NCI-H1105 treated with DMSO at 0.1 percent for 48 hours (cell line): ENCODE results near the gene CENPM.
A peak's percentile ranks its signal among the peaks of the same experiment; 100 is the strongest.
"Not testable (repeated sequence)": the region's sequence is repeated elsewhere in the genome, so short reads cannot be mapped to it uniquely, and the experiment has no call there.

Experiments used
- DNase-seq: peaks from one replicate; lab custom pipeline; 2025; lab: John Stamatoyannopoulos, UW

CENPM gene

DNA sequence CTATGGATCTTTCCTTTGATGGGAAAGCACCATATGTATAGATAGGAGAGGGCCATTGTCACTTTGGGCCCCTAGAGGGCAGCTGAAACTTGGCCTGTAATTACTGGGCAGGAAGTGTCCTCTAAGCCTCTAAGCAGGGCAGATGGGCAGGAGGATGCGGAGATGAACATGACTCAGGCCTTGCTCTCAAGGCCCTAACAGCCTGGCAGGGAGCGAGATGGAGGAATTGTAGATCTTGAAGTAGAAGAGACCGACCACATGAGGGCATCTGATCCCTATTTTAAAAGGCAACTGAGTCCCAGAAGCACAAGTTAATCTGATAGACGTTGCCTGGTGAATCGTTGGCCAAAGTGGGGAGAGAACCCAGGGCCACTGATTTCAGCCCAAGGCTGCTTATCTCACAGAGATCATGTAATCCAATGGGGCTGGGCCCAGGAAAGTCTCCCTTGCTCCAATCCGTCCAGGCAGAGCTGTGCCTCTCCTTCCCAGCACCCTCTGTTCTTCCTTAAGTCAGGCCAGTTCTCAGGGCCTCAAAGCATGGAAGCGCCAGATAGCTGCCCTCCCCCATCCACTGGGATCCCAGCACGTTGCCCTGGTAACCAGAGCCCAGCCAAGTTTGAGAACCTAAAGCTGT, 19.8 kb upstream of the CENPM start:
- peak; percentile 5 for DNase-seq

DNA sequence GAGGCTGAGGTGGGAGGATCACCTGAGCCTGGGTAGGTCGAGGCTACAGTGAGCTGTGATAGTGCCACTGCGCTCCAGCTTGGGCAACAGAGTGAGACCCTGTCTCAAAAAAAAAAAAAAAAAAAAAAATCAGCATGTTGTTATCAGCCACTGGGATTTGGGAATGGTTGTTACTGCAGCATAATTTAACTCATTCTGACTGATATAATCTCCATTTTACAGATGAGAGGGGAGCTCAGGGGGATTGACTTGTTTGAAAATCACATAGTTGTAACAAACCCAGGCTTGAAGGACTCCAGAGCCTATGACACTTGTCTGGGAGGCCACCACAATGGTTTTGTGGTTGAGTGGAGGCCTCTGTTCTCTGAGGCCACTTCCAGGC, 19.3 kb upstream of the CENPM start:
- DNase-seq, result no peak

GRCh38 chr22:41964112-41964491, 17.1 kb upstream of the CENPM start:
- DNase-seq, result no peak

DNA sequence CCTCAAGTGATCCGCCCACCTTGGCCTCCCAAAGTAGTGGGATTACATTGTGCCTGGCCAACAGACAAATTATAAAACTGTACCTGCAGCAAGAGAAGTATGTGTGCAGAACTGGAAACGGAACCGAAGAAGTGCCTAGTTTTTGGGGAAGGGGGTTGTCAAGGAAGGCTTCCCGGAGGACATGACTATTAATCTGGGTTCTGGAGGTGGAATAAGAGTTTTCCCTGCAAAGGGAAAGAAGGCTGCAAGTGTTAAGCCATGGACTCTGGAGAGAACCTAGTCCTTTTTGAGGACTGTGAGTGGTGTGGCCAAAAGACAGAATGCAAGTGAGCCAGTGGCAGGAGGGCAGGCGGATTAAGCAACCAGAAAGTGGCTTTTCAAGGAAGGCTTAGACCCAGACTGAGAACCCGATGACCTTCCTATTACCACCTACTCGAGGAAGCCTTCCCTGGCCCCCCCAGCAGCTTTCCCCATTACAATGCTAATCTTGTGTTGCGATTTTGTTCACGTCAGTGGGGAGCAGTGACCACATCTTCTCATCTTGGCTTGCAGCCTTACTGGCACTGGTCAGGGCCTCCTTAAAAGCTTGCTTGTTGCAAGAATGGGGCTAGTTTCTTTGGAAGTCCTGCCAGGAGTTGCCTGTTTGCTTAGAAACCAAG, 16.6 kb upstream of the CENPM start:
- no peak for DNase-seq

GRCh38 chr22:41957941-41958556, 11.1 kb upstream of the CENPM start:
- no peak for DNase-seq

GRCh38 chr22:41952713-41953112, 5.8 kb upstream of the CENPM start:
- no peak for DNase-seq

DNA sequence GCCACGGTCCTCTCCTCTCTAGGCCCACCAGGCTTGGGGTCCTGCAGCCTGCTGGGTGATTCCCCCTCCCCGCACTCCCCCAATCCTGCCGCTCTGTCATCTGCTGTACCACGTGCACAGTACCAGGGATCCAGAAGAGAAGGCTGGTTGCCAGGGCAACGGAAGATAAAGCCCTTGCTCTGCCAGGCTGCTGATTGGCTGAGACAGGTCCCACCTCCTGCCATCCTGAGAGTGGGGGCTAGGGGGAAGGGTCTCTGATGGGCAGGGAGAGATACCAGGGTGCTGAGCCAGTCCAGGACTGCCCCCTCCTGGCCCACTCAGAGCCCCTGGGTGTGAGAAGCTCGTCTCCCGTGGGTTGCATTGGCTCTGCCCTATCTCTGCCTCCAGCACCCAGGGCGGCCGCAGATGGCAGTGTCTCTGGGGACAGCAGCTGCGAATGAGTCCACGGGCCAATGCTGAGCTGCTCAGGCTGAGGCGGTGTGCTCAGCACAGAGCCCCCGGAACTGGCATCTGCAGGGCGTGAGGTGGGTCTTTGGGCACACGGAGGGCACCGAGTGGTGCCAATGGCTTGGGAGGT, 5.0 kb upstream of the CENPM start, which contains the start of gene SMIM45:
Gene SMIM45, plus strand, starts transcription at position 253 of the 577 bp plus-strand sequence.
- no peak for DNase-seq

GRCh38 chr22:41949297-41949965, 2.5 kb upstream of the CENPM start:
- DNase-seq, result no peak

DNA sequence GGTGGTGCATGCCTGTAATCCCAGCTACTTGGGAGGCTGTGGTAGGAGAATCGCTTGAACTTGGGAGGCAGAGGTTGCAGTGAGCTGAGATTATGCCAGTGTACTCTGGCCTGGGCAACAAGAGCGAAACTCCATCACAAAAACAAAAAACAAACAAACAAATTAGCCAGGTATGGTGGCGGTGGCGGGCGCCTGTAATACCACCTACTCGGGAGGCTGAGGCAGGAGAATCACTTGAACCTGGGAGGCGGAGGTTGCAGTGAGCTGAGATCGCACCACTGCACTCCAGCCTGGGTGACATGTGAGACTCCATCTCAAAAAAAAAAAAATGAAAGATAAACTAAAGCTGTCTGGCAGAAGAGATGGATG, 2.0 kb upstream of the CENPM start:
- not testable (repeated sequence) for DNase-seq

- no peak for DNase-seq
These were observed 1.2 kb upstream of the CENPM start for GRCh38 chr22:41948142-41948541.

DNA sequence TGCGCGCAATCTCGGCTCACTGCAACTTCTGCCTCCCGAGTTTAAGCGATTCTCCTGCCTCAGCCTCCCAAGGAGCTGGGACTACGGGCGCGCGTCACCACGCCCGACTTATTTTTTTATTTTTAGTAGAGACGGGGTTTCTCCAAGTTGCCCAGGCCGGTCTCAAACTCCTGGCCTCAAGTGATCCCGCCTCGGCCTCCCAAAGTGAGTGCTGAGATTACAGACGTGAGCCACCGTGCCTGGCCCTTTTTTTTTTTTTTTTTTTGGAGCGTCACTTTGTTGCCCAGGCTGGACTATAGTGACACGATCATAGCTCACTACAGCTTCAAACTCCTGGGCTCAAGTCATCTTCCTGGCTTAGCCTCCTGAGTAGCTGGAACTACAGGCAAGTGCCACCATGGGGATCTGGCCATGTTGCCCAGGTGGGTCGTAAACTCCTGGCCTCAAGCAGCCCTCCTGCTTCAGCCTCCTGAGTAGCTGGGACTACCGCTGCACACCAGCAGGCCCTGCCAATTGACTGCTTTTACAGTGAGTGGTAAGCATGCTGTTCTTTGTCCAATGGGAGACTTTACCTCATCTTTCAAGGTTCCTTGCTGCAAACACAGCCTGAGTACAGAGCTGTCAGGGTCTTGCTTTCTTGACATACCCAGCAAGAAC, 600 bp upstream of the CENPM start:
- DNase-seq, result no peak

- no peak for DNase-seq
These were observed 3.2 kb downstream of the CENPM start for GRCh38 chr22:41943661-41944209.

DNA sequence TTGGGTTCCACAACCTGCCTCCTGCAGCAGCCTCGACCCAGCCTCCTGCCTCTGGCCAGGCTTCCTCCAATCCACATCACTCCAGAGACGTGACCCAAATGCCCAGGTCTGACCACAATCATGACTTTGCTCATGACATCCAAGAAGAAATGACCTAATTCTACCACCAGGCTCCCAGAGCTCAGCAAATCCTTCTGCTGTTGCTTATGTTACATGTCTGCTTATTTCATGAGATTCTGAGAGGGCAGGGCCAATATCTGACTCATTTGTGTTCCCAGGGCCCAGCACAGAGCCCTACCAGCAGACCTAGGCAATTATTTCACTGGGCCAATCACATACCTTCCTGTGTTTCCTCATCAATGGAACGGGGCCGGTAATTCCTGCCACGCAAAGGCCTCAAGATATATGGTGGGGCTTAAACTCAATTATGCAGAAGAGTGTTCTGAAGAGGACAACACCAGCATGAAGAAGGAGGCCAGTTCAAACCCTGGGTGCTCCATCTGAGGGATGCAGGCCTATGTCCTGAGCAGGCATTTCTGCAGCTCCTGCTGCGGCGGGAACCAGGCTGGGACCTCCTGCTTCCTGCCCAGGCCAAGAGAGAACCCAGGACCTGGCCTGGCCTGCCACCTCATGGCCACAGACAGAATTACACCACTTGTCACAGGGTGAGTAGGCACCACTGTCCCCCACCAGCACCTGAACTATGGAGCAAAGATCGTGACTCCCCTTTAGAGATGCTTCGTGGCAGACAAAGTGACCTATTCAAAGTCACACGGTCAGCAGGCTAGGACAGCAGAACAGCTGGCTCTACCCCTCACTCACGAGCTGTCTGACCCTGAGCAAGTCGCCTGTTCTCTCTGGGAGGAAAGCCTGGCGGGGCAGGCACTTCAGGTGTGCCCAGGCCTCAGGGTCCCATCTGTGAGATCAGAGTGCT, 5.9 kb downstream of the CENPM start:
- DNase-seq, result peak; percentile 31

DNA sequence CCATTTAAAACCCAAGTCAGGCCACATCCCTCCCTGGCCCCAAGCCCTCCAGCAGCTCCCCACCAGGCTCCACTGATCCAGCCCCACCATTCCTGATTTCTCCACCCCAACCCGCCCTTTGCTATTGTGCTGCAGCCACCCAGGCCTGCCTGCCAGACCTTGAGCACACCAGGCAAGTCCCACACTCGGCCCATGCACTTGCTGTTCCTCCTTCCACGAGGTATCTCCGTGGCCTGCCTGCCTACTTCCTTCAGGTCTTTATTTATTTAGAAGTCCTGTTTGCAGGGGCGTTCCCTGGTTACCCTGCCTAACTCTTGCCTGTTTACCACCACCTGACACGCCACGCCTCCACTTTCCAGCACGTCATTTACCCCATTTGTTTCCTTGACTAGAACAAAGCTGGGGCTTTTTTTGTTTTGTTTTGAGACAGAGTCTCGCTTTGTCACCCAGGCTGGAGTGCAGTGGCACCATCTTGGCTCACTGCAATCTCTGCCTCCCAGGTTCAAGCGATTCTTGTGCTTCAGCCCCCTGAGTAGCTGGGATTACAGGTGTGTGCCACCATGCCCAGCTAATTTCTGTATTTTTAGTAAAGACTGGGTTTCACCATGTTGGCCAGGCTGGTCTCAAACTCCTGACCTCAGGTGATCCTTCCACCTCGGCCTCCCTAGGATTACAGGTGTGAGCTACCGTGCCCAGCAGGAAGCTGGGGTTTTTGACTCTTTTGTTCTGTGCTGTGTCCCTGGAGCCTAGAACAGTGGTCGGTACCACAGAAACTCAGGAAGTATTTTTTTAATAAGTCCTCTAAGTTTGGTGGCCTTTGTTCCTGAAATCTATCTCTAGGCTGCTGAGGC, 6.7 kb downstream of the CENPM start:
- DNase-seq, result peak; percentile 20

- no peak for DNase-seq
These were observed 10.1 kb downstream of the CENPM start for GRCh38 chr22:41936894-41937169.

GRCh38 chr22:41935509-41935908, 11.4 kb downstream of the CENPM start:
- DNase-seq, result no peak

DNA sequence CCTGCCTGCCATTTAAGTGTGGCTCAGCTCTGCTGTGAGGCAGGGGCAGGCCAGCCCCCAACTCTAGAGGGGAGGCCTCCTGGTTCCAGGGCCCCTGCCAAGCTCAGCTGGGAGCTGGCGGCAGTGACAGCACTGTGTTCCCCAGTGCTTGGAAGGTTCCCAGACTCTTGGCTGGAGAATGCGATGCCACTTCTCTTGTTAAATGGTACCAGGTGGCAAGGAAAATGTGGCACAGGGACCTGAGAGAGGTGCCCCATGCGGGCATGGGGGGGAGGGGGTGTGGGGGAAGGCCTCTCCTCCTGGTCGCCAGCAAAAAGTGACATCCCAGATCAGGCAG, 12.0 kb downstream of the CENPM start:
- DNase-seq, result no peak

GRCh38 chr22:41934284-41935014, 12.5 kb downstream of the CENPM start:
- DNase-seq, result no peak

- DNase-seq, result no peak
These were observed 13.4 kb downstream of the CENPM start for GRCh38 chr22:41933411-41934177.
